ENCODE data around the gene ZDHHC14.

- TF ChIP-seq CTCF (IDR thresholded peaks at IDR 0.05; ENCODE audit: low read length) (no peak), EZH2 (optimal IDR thresholded peaks at IDR 0.05; ENCODE audit: low read depth, low read length) (no peak), EZH2phosphoT487 (IDR thresholded peaks at IDR 0.05; ENCODE audit: low read length) (no peak)
Measured at GRCh38 chr6:157724960-157725741, 344.2 kb downstream of the ZDHHC14 start.
